ENCODE results near the gene RPL32. TPM values are rescaled to one million over a fixed set of nuclear protein-coding genes. Genes with fewer than 3 reads are reported as not detected.
A peak's percentile ranks its signal among the peaks of the same experiment; 100 is the strongest.
"Not testable (repeated sequence)": the region's sequence is repeated elsewhere in the genome, so short reads cannot be mapped to it uniquely, and the experiment has no call there.

RPL32 gene
- total and polyA plus RNA-seq, 12 donors, result 695 to 2,745 (median 1,305) TPM

GRCh38 chr3:12842469-12842868 lies 1.1 kb upstream of the RPL32 start:
- WGBS, 4 donors, result 84 to 97% (median 95%) methylated on average over 4 of the region's 4 CpGs
- no peak overlapping the region for H3K4me3 ChIP-seq
- H3K27ac ChIP-seq, result no peak overlapping the region
- no peaks in the 10 kb centered on the region for H3K27me3 ChIP-seq
- DNase-seq, result no peak
- no peaks in the 10 kb centered on the region for H3K9me3 ChIP-seq (replicated peaks in 1 of 3)
- peaks cover 0 to 26% of the 10 kb centered on the region in 2 donors for H3K36me3 ChIP-seq (replicated peaks in 1 of 2)
- intact Hi-C loops (cut with DNase I), result no loop called here
- TF ChIP-seq POLR2A (IDR thresholded peaks at IDR 0.05) (no peak), CTCF (IDR thresholded peaks at IDR 0.05) (no peak)
- peaks cover 11 to 30% of the 10 kb centered on the region in 2 donors for H3K4me1 ChIP-seq (replicated peaks in 1 of 2)

- peak overlapping the region in 1 of 4 donors; percentile 89 for H3K4me3 ChIP-seq
- intact Hi-C loops (cut with DNase I), result no loop called here
- peak overlapping the region in 4 of 5 donors; percentile 87 to 97 (median 93) for H3K27ac ChIP-seq
- peak in 2 of 6 experiments; percentile 18 to 48 for TF ChIP-seq CTCF (IDR thresholded peaks at IDR 0.05)
- TF ChIP-seq POLR2A (IDR thresholded peaks at IDR 0.05), result no peak
- H3K9me3 ChIP-seq (replicated peaks in 1 of 3), result no peaks in the 10 kb centered on the region
- no peak for DNase-seq
- WGBS, 4 donors, result 35 to 43% (median 43%) methylated on average over 7 of the region's 7 CpGs
- peaks cover 0 to 31% of the 10 kb centered on the region in 2 donors for H3K36me3 ChIP-seq (replicated peaks in 1 of 2)
- no peaks in the 10 kb centered on the region for H3K27me3 ChIP-seq
- peaks cover 11 to 34% of the 10 kb centered on the region in 2 donors for H3K4me1 ChIP-seq (replicated peaks in 1 of 2)
Measured at GRCh38 chr3:12841970-12842328, 584 bp upstream of the RPL32 start.

GRCh38 chr3:12840591-12841148 lies 695 bp downstream of the RPL32 start:
- no peak for TF ChIP-seq CTCF (IDR thresholded peaks at IDR 0.05)
- no peak for TF ChIP-seq POLR2A (IDR thresholded peaks at IDR 0.05)
- no peaks in the 10 kb centered on the region for H3K9me3 ChIP-seq (replicated peaks in 1 of 3)
- peak in 3 of 7 donors; percentile 38 to 60 (median 45) for DNase-seq
- H3K36me3 ChIP-seq (replicated peaks in 1 of 2), result peaks cover 0 to 44% of the 10 kb centered on the region in 2 donors
- H3K4me3 ChIP-seq, result peak overlapping the region; percentile 43 to 98 (median 80)
- peak overlapping the region; percentile 87 to 97 (median 94) for H3K27ac ChIP-seq
- intact Hi-C loops (cut with DNase I), result no loop called here
- peaks cover 11 to 34% of the 10 kb centered on the region in 2 donors for H3K4me1 ChIP-seq (replicated peaks in 1 of 2)
- no peaks in the 10 kb centered on the region for H3K27me3 ChIP-seq
- 4 to 6% (median 6%) methylated on average over 12 to 18 of the region's 18 CpGs for WGBS, 4 donors

GRCh38 chr3:12840148-12840547 lies 1.2 kb downstream of the RPL32 start:
- Histone ChIP-seq H3K36me3 (replicated peaks in 1 of 2) (peaks cover 0 to 49% of the 10 kb centered on the region in 2 donors), H3K4me1 (replicated peaks in 1 of 2) (peaks cover 11 to 34% of the 10 kb centered on the region in 2 donors), H3K4me3 (peak overlapping the region in 2 of 4 donors; percentile 89 to 98), H3K27ac (peak overlapping the region in 2 of 5 donors; percentile 92 to 97)
- intact Hi-C loops (cut with DNase I); DNase-seq; H3K9me3 ChIP-seq (replicated peaks in 1 of 3); H3K27me3 ChIP-seq: not testable (repeated sequence)
- 49 to 60% (median 52%) methylated on average over 9 to 10 of the region's 10 CpGs for WGBS, 4 donors

Measured in adrenal gland (tissue), 12 donors.